Measurements from ENCODE around the gene CRLF2.

DNA sequence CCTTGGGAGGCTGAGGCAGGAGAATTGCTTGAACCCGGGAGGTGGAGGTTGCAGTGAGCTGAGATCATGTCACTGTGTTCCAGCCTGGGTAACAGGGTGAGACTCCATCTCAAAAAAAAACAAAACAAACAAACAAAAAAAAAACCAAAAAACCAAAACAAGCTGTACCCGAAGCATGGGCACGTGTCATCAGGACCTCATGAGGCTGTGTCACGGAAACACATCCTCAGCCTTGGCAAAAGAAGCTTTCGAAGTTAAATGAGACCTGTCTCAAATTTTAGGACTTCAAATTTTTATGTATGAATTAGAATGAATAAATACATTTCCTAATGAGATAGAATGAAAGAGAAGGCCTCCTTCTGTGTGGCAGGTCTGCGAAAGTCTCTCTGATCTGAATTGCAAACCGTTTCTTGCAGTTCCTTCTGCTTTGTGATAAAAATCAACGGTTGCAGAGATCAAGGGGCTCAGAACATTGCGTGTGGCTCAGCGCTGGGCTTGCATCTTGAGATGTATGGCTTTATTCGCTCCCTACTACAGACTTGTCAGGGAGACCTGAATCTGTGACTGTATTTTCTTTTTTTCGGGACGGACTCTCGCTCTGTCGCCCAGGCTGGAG, 19.5 kb upstream of the CRLF2 start:
- TF ChIP-seq CTCF (IDR thresholded peaks at IDR 0.05) (no peak), POLR2A (IDR thresholded peaks at IDR 0.05) (no peak)
